Chondrocyte (in vitro differentiated cells): Measurements from ENCODE around the gene CAPN2. TPM values are rescaled to one million over a fixed set of nuclear protein-coding genes. Genes with fewer than 3 reads are reported as not detected.
A peak's percentile ranks its signal among the peaks of the same experiment; 100 is the strongest.

ENCODE experiments used
- DNase-seq: peaks from one replicate; pipeline ENCODE4 v3.0.0; 2021; ENCODE audit warnings: mixed read lengths, low spot score
- H3K27ac Mint-ChIP-seq: one replicate; pipeline ENCODE4 v1.8.0; 2021; ENCODE audit warnings: mild to moderate bottlenecking, moderate library complexity, mixed read lengths; ENCODE audit not compliant: unreplicated experiment
- H3K27me3 Mint-ChIP-seq: 2 replicates; pipeline ENCODE4 v1.8.0; 2021; ENCODE audit warnings: low read depth, mixed read lengths
- H3K36me3 Mint-ChIP-seq: 2 replicates; pipeline ENCODE4 v1.8.0; 2021; ENCODE audit warnings: low read depth, mixed read lengths
- H3K4me1 Mint-ChIP-seq: 2 replicates; pipeline ENCODE4 v1.8.0; 2021; ENCODE audit warnings: low read depth, mild to moderate bottlenecking, mixed read lengths
- H3K4me3 Mint-ChIP-seq: one replicate; pipeline ENCODE4 v1.8.0; 2021; ENCODE audit warnings: mild to moderate bottlenecking, moderate library complexity, mixed read lengths; ENCODE audit not compliant: unreplicated experiment
- H3K9me3 Mint-ChIP-seq: 2 replicates; pipeline ENCODE4 v1.8.0; 2021; ENCODE audit warnings: low read depth, mixed read lengths
- CTCF ChIP-seq: fragments of 200-600 bp; sonication (generic); IDR thresholded peaks from 2 replicates; pipeline ENCODE4 v1.5.0; 2021; ENCODE audit warnings: antibody characterized with exemption, mild to moderate bottlenecking, moderate library complexity
- total RNA-seq: library from RNA; stranded (reverse); gene quantifications from 3 replicates; pipeline ENCODE4 v1.2.1, GENCODE V29; 2021

Gene CAPN2
- total RNA-seq, 1 donor from 2014 or later, result 241 TPM

DNA sequence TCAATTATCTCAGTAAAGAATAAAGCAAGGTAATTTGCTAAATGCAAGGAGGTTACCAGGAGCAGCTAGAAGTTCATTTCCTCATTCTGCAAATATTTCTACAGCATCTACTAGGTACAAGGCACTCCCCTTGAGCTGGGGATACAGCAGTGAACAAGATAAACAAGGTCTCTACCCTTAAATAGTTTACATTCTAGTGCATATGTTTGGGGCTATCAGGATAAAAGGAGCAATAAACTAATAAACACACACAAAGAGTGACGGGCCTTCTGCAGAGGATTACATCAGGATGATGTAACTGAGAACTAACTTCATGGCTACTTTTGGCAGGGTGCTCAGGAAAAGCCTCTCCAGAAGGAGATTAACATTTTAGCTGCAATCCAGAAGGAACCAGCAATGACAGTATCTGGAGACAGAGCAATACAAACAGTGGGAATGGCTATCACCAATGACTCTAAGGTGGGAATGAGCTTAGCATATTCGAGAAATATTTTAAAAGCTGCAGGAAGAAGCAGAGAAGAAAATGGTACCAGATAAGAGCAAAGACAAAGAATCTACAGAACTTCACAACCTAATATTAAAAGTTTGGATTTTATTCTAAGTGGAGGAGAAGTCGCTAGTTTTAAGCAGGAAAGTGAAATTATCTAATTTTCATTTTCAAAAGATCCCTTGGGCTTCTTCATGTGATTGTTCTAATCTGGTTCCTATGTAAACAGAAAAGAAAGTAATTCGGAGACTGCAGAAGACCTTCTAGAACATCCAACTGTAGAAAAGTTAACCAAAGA, 107.6 kb downstream of the CAPN2 start:
- no peak for TF ChIP-seq CTCF
- Mint-ChIP-seq H3K4me3 (no peak overlapping the region), H3K9me3 (no peaks in the 10 kb centered on the region), H3K27ac (peak overlapping the region; percentile 91), H3K27me3 (no peaks in the 10 kb centered on the region), H3K36me3 (peaks cover 8% of the 10 kb centered on the region), H3K4me1 (peaks cover 53% of the 10 kb centered on the region)
- DNase-seq, result no peak

GRCh38 chr1:223820515-223820858, 108.1 kb downstream of the CAPN2 start:
- no peak for TF ChIP-seq CTCF
- peaks cover 49% of the 10 kb centered on the region for H3K4me1 Mint-ChIP-seq
- H3K9me3 Mint-ChIP-seq, result no peaks in the 10 kb centered on the region
- no peak for DNase-seq
- H3K36me3 Mint-ChIP-seq, result peaks cover 8% of the 10 kb centered on the region
- H3K27ac Mint-ChIP-seq, result peak overlapping the region; percentile 91
- H3K4me3 Mint-ChIP-seq, result no peak overlapping the region
- no peaks in the 10 kb centered on the region for H3K27me3 Mint-ChIP-seq

DNA sequence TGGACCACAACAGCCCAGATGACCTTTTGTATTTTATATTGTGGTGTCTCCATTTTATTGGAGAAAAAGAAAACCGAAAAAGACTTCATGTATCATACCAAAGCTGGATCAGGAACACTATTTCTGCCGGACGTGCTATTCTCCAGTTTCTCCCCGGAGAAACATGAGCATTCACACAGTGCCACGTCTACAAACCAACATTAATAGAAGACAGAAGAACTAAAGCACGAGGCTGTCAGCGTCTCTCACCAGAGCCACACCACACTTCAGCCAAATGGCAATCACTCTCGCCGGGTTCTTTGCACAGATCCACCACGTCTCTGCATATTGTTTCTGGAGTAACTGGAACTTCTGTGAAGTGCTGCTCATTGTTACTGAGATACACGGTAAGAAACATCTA, 108.6 kb downstream of the CAPN2 start:
- Mint-ChIP-seq H3K9me3 (no peaks in the 10 kb centered on the region), H3K4me1 (peaks cover 49% of the 10 kb centered on the region), H3K4me3 (no peak overlapping the region), H3K27me3 (no peaks in the 10 kb centered on the region), H3K27ac (peak overlapping the region; percentile 91), H3K36me3 (peaks cover 8% of the 10 kb centered on the region)
- no peak for DNase-seq
- TF ChIP-seq CTCF, result no peak

- no peaks in the 10 kb centered on the region for H3K9me3 Mint-ChIP-seq
- DNase-seq, result no peak
- H3K27ac Mint-ChIP-seq, result no peak overlapping the region
These were observed 111.9 kb downstream of the CAPN2 start for GRCh38 chr1:223824287-223824686.

DNA sequence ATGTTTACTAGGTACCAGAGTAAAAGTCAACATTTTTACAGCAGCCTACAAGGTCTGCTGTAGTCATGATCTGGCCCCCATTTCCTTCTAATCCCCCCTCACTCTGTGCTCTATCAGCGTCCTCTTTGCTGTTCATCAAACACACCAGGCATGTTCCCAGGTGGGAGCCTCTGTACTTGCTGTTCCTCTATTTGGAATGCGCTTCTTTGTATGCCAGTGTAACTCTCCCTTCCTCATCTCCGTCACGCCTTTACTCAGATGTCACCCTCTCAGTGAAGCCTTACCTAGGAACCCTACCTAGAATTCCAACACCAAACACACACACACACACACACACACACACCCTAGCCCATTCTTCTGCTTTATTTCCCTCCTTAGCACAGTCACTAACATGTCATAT, 112.4 kb downstream of the CAPN2 start:
- DNase-seq, result no peak
- Mint-ChIP-seq H3K27me3 (no peaks in the 10 kb centered on the region), H3K4me3 (no peak overlapping the region), H3K9me3 (no peaks in the 10 kb centered on the region), H3K27ac (no peak overlapping the region), H3K36me3 (peaks cover 3% of the 10 kb centered on the region), H3K4me1 (peaks cover 54% of the 10 kb centered on the region)
- no peak for TF ChIP-seq CTCF

More at GRCh38 chr1:223824287-223824686, 111.9 kb downstream of the CAPN2 start:
- H3K4me1 Mint-ChIP-seq, result peaks cover 55% of the 10 kb centered on the region
- no peak overlapping the region for H3K4me3 Mint-ChIP-seq
- peaks cover 4% of the 10 kb centered on the region for H3K36me3 Mint-ChIP-seq
- TF ChIP-seq CTCF, result no peak
- H3K27me3 Mint-ChIP-seq, result no peaks in the 10 kb centered on the region

Other genes starting within 250 kb of the CAPN2 start
- gene CAPN8, start 46.8 kb upstream of the CAPN2 start, total RNA-seq, result not detected in 3 replicates
- 41.3 to 47.4 TPM (median 42.6 TPM) in 3 replicates for gene TP53BP2, start 133.4 kb downstream of the CAPN2 start, total RNA-seq